Activated T-cell treated with anti-CD3 and anti-CD28 coated beads, Interleukin-2, amount 50 U/mL, for 4 hours (primary cell): ENCODE data around the gene TGFB2. TPM values are rescaled to one million over a fixed set of nuclear protein-coding genes. Genes with fewer than 3 reads are reported as not detected.

Source experiments
- ATAC-seq, 2 donors: fragments of 200-7000 bp; cut with Tn5 transposase; one replicate each; pipeline ENCODE4 v1.10.0; 2021
- DNase-seq: peaks from one replicate; pipeline ENCODE4 v3.0.0-alpha.2; 2020
- H3K27me3 Mint-ChIP-seq: one replicate; pipeline ENCODE4 v1.8.0; 2021; ENCODE audit warnings: low read depth, mixed read lengths
- H3K36me3 Mint-ChIP-seq: one replicate; pipeline ENCODE4 v1.8.0; 2022; ENCODE audit warnings: mixed read lengths; ENCODE audit not compliant: insufficient read depth
- H3K4me1 Mint-ChIP-seq: one replicate; pipeline ENCODE4 v1.8.0; 2021; ENCODE audit warnings: low read depth, mixed read lengths
- H3K4me3 Mint-ChIP-seq: one replicate; pipeline ENCODE4 v1.8.0; 2021; ENCODE audit warnings: mild to moderate bottlenecking, moderate library complexity, mixed read lengths
- H3K9me3 Mint-ChIP-seq: one replicate; pipeline ENCODE4 v1.8.0; 2021; ENCODE audit warnings: mixed read lengths
- total RNA-seq, 3 donors: library from RNA; stranded (reverse); gene quantifications; one replicate each; pipeline ENCODE4 v1.2.1, GENCODE V29; 2021

The TGFB2 gene
- total RNA-seq, 3 donors from 2014 or later = not detected

DNA sequence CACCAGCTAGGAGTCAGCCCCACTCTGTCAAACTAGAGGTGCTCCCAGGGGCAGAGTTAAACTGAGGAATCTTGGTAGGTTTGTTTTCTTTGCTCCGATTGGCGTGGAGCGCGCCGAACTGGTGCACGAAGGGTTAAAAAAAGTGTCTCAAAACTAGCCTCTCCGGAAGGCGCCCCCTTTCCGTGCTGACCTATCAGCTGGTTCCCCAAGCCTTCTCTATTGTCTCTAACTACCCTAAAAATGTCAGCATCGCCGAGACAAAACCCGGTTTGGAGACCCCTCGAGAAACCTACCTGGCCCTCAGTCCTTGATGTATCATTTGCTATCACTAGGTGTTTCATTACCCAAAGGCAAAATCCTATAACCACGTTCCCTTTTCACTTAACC lies 2.2 kb downstream of the TGFB2 start:
- peaks cover 40% of the 10 kb centered on the region for H3K27me3 Mint-ChIP-seq
- ATAC-seq = no peak

DNA sequence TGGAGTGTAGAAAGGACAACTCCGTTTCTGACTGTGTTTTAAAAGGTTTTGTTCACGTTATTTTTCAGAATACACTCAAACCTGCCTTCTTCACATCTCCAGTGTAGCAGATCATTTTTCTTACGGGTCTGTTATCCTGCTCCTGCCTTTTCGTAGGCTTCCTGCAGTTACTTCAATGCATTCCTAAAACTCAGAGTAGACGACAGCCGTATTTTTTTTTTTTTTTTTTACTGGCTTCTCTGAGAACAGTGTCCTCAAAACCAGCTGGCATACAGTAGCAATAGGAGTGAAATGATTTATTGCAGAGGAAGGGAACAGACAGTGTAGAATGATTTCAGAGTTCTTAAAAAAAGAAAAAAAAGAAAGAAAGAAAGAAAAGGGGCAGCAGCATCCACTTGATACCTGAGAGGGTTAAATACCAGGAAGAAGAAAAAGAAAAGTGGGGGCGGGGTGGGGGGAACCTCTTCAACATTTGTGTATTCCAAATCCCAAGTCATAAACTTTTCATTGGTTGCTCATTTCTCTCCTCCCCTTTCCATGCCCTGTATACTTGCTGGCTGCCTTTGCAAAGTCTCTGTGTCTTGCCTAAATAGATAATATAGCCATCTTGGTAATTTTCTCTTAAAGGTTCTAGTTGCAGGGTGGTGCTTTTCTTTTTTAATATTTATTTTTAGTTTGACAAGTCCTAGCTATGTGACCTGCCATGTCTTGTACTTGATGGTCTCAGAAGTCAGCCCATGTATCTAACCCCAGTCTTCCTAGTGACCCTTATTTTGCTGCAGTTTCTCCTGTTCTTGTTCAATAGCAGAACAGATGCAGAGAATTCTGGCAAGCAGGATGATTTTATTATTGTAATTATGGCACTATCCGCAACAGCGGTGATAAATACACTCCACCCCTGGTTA lies 2.8 kb downstream of the TGFB2 start:
- Mint-ChIP-seq H3K36me3 (peaks cover 2% of the 10 kb centered on the region), H3K4me1 (peaks cover 37% of the 10 kb centered on the region), H3K27me3 (peaks cover 38% of the 10 kb centered on the region), H3K4me3 (no peak overlapping the region), H3K9me3 (no peaks in the 10 kb centered on the region)
- no peak for ATAC-seq
- DNase-seq = no peak

More for the DNA sequence above, 2.2 kb downstream of the TGFB2 start:
- DNase-seq = no peak
- H3K4me3 Mint-ChIP-seq = no peak overlapping the region
- no peaks in the 10 kb centered on the region for H3K9me3 Mint-ChIP-seq
- peaks cover 37% of the 10 kb centered on the region for H3K4me1 Mint-ChIP-seq
- H3K36me3 Mint-ChIP-seq = peaks cover 3% of the 10 kb centered on the region

DNA sequence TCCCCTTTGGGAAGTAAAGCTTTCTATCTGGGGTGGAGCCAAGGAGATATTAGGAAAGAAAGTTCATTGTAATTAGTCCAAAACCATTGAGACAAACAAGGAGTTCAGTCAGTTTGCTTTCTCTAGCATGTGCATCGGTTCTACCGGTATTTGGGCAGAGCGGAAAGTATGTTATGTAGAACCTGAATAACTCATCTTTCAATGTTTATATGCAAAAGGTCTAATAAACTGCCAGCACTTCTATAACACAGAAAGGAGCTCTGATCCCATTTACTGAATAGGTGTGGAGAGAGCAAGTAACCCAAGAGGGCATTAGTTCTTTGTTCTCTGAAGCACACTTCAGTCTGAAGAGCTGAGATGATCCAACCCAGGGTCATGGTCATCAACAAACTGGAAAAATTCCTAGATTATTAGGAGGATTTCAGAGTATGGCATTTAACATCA lies 3.5 kb downstream of the TGFB2 start:
- peaks cover 37% of the 10 kb centered on the region for H3K4me1 Mint-ChIP-seq
- peaks cover 39% of the 10 kb centered on the region for H3K27me3 Mint-ChIP-seq
- ATAC-seq = no peak
- H3K36me3 Mint-ChIP-seq = peaks cover under 1% of the 10 kb centered on the region
- H3K4me3 Mint-ChIP-seq = no peak overlapping the region
- no peaks in the 10 kb centered on the region for H3K9me3 Mint-ChIP-seq
- DNase-seq = no peak

DNA sequence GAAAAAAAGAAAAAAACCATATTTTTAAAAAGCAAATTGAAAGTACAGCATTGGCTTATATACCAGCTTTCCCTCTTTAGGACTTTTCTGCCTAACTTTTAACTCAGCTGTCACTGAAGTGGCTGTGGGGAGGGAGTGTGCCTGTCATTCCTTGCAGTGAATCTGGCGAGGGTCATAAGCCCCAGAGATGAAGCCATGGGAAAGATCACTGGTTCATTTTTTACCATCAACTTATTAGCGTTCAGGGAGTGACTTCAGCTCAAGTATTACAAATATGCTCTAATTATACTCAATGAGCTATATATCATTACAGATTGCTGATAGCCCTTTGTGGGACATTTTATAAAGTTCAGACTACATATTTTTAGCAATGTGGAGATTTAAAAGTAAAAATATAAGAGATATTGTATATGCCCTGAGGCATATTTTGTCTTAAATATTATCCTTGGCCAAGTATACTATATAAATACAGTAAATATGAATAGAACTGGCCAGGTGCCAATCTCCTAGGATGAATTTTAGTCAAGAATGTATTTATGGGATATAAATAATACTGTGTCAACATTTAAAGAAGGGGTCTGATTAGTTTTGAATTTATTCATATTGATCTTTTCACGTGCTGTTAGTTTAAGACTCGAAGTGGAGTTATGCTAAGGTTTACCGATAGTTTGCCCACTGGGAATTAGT lies 4.4 kb downstream of the TGFB2 start:
- Mint-ChIP-seq H3K4me1 (peaks cover 37% of the 10 kb centered on the region), H3K9me3 (no peaks in the 10 kb centered on the region), H3K4me3 (no peak overlapping the region), H3K27me3 (peaks cover 39% of the 10 kb centered on the region), H3K36me3 (no peaks in the 10 kb centered on the region)
- ATAC-seq (no peak), DNase-seq (no peak)

DNA sequence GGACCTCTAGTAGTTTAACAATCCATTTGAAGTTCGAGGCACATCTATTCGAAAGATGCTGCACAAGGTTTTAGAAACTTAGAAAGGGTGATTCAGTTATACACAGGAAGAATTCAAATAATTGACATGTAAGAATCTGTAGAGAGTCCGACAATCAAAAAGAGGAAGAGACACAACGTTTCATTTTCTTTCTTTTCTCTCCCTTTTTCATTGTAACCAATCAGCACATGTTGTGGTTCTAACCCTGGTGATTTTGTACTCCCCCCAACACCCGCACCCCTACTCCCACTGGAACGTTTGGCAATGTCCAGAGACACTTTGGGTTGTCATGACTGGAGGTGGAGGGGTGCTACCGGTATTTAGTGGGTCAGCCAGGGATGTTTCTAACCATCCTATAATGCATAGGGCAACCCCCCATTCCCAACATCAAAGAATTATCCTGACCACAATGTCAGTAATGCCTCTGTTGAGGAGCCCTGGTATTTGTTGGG lies 4.9 kb downstream of the TGFB2 start:
- Mint-ChIP-seq H3K27me3 (peaks cover 39% of the 10 kb centered on the region), H3K4me1 (peaks cover 37% of the 10 kb centered on the region), H3K9me3 (no peaks in the 10 kb centered on the region), H3K36me3 (no peaks in the 10 kb centered on the region), H3K4me3 (no peak overlapping the region)
- ATAC-seq (no peak), DNase-seq (no peak)

DNA sequence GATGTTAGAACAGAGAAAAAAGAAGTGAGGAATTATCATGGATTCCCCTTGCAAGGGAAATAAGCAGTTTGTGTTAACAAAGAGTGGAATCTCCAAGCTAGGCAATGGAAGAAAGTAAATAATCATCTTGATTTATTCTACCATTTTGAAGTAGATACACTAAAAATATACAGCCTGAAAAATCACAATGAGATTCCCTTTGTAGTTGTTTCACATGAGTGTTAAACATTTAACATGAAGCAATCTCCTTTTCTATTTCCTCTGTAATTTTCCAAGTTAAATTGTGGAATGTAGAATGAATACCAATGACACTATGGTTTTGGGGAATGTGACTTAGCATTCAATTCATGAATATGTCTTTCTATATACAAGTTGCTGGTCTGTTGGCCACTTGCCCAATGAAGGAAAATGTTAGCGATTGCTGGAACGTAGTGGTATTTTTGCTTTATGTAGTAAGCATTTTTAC lies 5.7 kb downstream of the TGFB2 start:
- ATAC-seq (no peak), DNase-seq (no peak)
- peaks cover 39% of the 10 kb centered on the region for H3K27me3 Mint-ChIP-seq
- H3K4me3 Mint-ChIP-seq = peak overlapping the region; percentile 70
- peaks cover 37% of the 10 kb centered on the region for H3K4me1 Mint-ChIP-seq
- no peaks in the 10 kb centered on the region for H3K36me3 Mint-ChIP-seq
- H3K9me3 Mint-ChIP-seq = no peaks in the 10 kb centered on the region

DNA sequence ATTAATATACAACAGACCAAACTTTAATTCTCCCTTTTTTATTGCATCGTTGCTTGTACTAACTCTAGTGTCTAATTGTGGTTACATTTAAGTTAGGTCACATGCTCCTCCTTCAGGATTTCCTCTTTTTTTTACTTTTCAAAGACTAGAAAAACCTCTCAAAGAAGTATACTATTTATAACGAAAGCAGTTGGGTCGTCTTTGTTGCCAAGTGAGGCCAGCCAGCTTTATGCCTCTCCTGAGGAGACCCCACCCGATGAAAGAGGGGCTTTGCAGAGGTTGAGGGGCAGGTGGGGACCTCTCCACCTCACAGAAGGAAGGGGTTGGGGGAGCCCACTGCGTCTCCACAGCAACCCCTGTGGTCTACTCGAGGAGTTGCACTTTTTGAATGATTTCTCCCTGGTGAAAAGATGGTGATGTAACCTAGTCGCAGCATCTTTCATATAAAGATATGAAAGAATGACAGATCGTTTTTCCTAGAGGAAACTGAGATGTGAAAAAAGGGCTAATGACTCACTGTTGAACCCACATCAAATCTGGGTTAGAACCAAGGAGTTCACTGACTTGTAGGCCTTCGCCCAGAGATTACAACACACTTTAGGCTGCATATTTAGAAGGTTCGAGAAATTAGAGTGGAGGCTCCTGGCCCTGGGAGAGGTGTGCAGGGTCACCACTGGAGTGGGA lies 6.4 kb downstream of the TGFB2 start:
- DNase-seq (no peak), ATAC-seq (peak; percentile 81 to 86)
- H3K9me3 Mint-ChIP-seq = no peaks in the 10 kb centered on the region
- no peaks in the 10 kb centered on the region for H3K36me3 Mint-ChIP-seq
- peaks cover 36% of the 10 kb centered on the region for H3K27me3 Mint-ChIP-seq
- H3K4me1 Mint-ChIP-seq = peaks cover 31% of the 10 kb centered on the region
- peak overlapping the region; percentile 70 for H3K4me3 Mint-ChIP-seq

DNA sequence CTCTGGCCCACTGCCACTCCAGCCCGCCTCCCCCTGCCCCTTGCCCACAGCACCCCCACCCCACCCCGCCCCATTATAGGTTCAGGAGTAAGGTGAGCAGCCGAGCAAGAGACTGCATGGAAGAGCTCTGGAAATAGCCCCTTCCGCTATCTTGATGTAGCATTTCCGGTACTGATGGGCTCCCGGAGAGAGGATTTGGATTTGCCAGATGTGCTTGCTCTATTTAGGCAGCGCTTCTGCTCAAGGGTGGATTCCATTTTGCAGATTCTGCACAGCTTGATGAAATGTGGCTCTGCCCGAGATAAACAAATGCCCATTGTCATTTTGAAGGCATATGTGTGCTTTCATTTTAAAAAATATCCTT lies 6.9 kb downstream of the TGFB2 start:
- Mint-ChIP-seq H3K4me1 (peaks cover 26% of the 10 kb centered on the region), H3K9me3 (no peaks in the 10 kb centered on the region), H3K27me3 (peaks cover 33% of the 10 kb centered on the region), H3K36me3 (no peaks in the 10 kb centered on the region), H3K4me3 (no peak overlapping the region)
- DNase-seq (no peak), ATAC-seq (no peak)

DNA sequence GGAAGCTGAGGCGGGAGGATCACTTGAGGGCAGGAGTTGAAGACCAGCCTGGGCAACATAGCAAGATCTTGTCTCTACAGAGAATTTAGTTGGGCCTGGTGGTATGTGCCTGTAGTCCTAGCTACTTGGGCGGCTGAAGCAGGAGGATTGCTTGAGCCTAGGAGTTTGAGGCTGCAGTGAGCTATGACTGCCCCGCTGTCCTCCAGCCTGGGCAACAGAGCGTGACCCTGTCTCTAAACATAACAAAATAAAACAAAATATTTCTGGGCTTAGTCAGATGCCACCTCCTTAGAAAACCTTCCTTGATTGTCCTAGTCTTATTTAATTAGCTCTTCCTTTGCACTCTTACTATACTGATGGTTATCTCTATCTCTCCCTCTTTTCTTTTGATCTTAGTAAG lies 8.5 kb downstream of the TGFB2 start:
- no peaks in the 10 kb centered on the region for H3K36me3 Mint-ChIP-seq
- DNase-seq = no peak
- peaks cover 18% of the 10 kb centered on the region for H3K4me1 Mint-ChIP-seq
- peaks cover 19% of the 10 kb centered on the region for H3K27me3 Mint-ChIP-seq
- no peaks in the 10 kb centered on the region for H3K9me3 Mint-ChIP-seq
- ATAC-seq = no peak
- no peak overlapping the region for H3K4me3 Mint-ChIP-seq

DNA sequence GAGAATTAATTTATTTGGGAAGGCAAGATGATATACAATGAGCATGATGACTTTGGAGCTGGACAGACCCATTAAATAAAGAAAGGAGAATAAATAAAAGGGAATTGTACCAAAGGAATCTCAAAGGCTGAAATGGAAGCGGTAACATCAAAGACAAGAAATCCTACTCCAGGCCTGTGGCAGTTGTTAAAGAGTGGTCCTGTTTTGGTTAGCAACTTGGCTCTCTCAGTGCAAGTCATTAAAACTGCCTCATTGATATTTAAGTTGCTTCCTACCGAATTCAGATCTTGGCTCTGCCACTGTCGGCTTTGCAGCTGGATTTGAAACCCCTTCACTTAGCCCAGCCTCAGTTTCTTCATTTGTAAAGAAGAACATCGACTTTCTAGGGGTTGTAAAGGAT lies 10.1 kb downstream of the TGFB2 start:
- Mint-ChIP-seq H3K4me3 (no peak overlapping the region), H3K4me1 (peaks cover 13% of the 10 kb centered on the region), H3K27me3 (peaks cover 13% of the 10 kb centered on the region), H3K9me3 (no peaks in the 10 kb centered on the region), H3K36me3 (no peaks in the 10 kb centered on the region)
- ATAC-seq = no peak
- DNase-seq = no peak

DNA sequence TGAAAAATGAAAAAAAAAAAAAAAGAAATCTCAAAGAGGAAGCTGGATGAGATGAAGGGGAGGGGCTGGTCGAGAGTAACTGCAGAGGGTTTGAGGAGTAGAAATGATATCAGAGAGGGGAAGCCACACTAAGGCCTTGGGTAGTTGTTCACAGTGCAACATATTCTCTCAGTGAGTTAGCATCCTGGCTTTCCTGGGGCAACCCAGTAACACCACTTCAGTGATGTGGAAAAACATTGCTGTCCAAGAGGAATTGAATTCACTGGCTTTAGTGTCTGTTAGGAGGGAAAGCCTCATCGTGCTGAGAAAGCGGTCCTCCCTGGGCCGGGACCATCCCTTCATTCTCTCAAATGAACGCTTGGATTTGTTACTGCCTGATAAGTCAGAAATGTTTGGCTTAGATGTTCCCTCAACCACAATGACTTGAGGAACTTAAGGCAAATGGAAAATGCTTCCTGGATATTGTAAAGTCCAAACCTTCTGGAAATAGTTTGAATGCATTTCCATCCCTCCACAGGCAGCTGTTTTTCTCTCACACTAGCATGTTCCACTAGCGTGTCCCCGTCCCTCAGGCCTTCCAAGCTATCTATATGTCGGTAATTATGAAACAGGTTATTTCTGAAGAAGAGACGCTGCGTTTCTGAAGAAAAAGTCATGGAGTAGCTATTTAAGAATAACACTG lies 12.2 kb downstream of the TGFB2 start:
- Mint-ChIP-seq H3K4me3 (no peak overlapping the region), H3K36me3 (no peaks in the 10 kb centered on the region), H3K27me3 (peaks cover 13% of the 10 kb centered on the region), H3K4me1 (no peaks in the 10 kb centered on the region), H3K9me3 (no peaks in the 10 kb centered on the region)
- no peak for ATAC-seq
- DNase-seq = no peak

DNA sequence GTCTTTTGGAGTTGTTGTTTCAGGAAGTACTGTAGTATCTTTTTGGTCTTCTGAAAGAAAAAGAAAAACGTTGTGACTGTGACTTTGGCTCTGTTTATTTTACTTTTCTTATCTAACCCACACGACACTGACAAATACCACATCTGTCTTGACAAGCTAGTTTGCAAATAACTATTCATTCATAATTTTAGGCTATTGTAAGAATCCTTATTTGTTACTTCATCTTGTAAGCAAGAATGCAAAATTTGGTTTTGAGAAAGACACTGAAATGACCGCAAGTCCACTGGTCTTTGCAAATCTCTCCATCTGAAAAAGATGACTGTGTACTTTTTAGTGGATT lies 12.7 kb downstream of the TGFB2 start:
- ATAC-seq (no peak), DNase-seq (no peak)
- no peaks in the 10 kb centered on the region for H3K36me3 Mint-ChIP-seq
- H3K27me3 Mint-ChIP-seq = peaks cover 10% of the 10 kb centered on the region
- no peaks in the 10 kb centered on the region for H3K9me3 Mint-ChIP-seq
- no peak overlapping the region for H3K4me3 Mint-ChIP-seq
- H3K4me1 Mint-ChIP-seq = no peaks in the 10 kb centered on the region

DNA sequence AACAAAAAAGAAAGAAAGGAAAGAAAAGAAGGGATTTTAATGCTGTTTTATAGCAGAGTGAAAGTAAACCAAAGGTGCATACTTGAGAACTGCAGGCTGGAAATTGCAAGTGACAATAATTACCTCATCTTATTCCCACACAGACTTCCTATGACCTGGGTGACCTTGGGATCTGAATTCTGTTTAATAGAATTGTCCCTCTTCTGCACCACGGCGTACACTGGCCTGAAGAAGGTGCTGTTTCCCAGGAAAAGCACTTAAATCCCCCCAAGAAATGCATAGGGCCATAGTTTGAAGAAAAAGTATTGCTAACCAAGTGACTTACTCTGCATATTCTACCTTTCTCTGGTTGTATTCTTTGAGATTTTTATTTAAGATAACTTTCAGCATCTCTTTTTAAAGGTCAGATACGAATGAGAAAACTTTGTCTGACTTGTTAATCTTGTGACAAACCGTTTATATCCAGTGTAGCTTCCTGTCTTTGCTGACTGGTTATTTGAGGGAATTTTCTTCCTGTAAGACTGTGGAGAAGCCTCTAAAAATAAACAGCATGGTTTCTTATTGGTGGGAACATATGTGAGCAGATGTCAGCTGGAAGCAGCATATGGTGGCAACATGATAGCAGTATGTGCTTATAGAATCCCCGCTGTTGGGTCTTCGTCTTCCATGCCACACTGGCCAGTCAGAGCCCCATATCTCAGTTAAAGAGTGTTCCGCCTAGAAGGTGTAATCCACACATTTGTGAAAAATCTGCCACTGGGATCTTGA lies 16.3 kb downstream of the TGFB2 start:
- no peak for DNase-seq
- H3K4me3 Mint-ChIP-seq = no peak overlapping the region
- no peak for ATAC-seq

More for the DNA sequence above, 16.3 kb downstream of the TGFB2 start:
- H3K36me3 Mint-ChIP-seq = no peaks in the 10 kb centered on the region
- no peaks in the 10 kb centered on the region for H3K9me3 Mint-ChIP-seq
- no peaks in the 10 kb centered on the region for H3K4me1 Mint-ChIP-seq
- peaks cover 5% of the 10 kb centered on the region for H3K27me3 Mint-ChIP-seq
